CD14-positive monocyte (primary cell): ENCODE data around the gene PXN. TPM values are rescaled to one million over a fixed set of nuclear protein-coding genes. Genes with fewer than 3 reads are reported as not detected.
A peak's percentile ranks its signal among the peaks of the same experiment; 100 is the strongest.
"Not testable (repeated sequence)": the region's sequence is repeated elsewhere in the genome, so short reads cannot be mapped to it uniquely, and the experiment has no call there.

Experiments
- DNase-seq, 3 donors: peaks; one replicate each; pipeline ENCODE4 v3.0.0-alpha.2; 2011 to 2022
- H2AFZ ChIP-seq: 2 replicates; pipeline ENCODE4 v1.6.0; 2012; ENCODE audit warnings: mild to moderate bottlenecking, low read depth, low read length, inconsistent platforms; ENCODE audit not compliant: insufficient read depth, poor library complexity, severe bottlenecking
- H3K27ac ChIP-seq, 2 donors: 1 replicate in 1 of 2; 2 replicates in 1 of 2; pipeline ENCODE4 v1.5.1; 2012 to 2013; ENCODE audit warnings: low read length in 2 of 2, control low read depth in 1 of 2, inconsistent platforms in 1 of 2, low read depth in 1 of 2, mild to moderate bottlenecking in 1 of 2
- H3K27me3 ChIP-seq, 2 donors: one replicate each; pipeline versions ENCODE4 v1.6.0 to v1.6.1; 2011 to 2013; ENCODE audit warnings: low read length in 2 of 2; ENCODE audit not compliant: control insufficient read depth in 2 of 2, insufficient read depth in 2 of 2
- H3K36me3 ChIP-seq, 2 donors: replicated peaks in 1 of 2; 1 replicate in 1 of 2; 2 replicates in 1 of 2; pipeline versions ENCODE4 v1.5.1 to v1.6.1; 2012 to 2013; ENCODE audit warnings: low read length in 2 of 2, control low read depth in 1 of 2, inconsistent platforms in 1 of 2, mild to moderate bottlenecking in 1 of 2; ENCODE audit not compliant: insufficient read depth in 2 of 2, control insufficient read depth in 1 of 2
- H3K4me1 ChIP-seq, 2 donors: 1 replicate in 1 of 2; 2 replicates in 1 of 2; pipeline versions ENCODE4 v1.5.1 to v1.6.1; 2012 to 2013; ENCODE audit warnings: low read length in 2 of 2, control low read depth in 1 of 2, inconsistent platforms in 1 of 2, mild to moderate bottlenecking in 1 of 2, moderate library complexity in 1 of 2; ENCODE audit not compliant: insufficient read depth in 2 of 2, control insufficient read depth in 1 of 2
- H3K4me2 ChIP-seq: replicated peaks from 2 replicates; pipeline ENCODE3; 2012; ENCODE audit warnings: low read length, moderate library complexity, mild to moderate bottlenecking; ENCODE audit not compliant: poor library complexity, severe bottlenecking; ENCODE audit errors: extremely low read depth
- H3K4me3 ChIP-seq, 3 experiments: fragments of 200-600 bp in 1 of 3; sonication (generic) in 1 of 3; replicated peaks in 1 of 3; 1 replicate in 2 of 3; 2 replicates in 1 of 3; pipeline ENCODE4 v1.5.1; 2011 to 2013; ENCODE audit warnings: low read length in 3 of 3, mild to moderate bottlenecking in 3 of 3, control low read depth in 2 of 3, low read depth in 2 of 3, inconsistent platforms in 1 of 3, moderate library complexity in 1 of 3
- H3K79me2 ChIP-seq: 2 replicates; pipeline ENCODE4 v1.6.0; 2012; ENCODE audit warnings: mild to moderate bottlenecking, control low read depth, inconsistent platforms, low read length, moderate library complexity; ENCODE audit not compliant: insufficient read depth
- H3K9ac ChIP-seq: 2 replicates; pipeline ENCODE4 v1.6.0; 2017; ENCODE audit warnings: low read length, mild to moderate bottlenecking; ENCODE audit not compliant: insufficient read depth, poor library complexity, severe bottlenecking
- H3K9me3 ChIP-seq, 2 donors: replicated peaks in 1 of 2; 1 replicate in 1 of 2; 2 replicates in 1 of 2; pipeline versions ENCODE4 v1.5.1 to v1.6.1; 2012 to 2013; ENCODE audit warnings: low read length in 2 of 2, control low read depth in 1 of 2; ENCODE audit not compliant: control insufficient read depth in 1 of 2, insufficient read depth in 1 of 2
- H4K20me1 ChIP-seq: 2 replicates; pipeline ENCODE4 v1.6.0; 2012; ENCODE audit warnings: mild to moderate bottlenecking, low read length, control low read depth, moderate library complexity; ENCODE audit not compliant: insufficient read depth
- H3K27ac Mint-ChIP-seq, 7 donors: one replicate each; pipeline ENCODE4 v1.8.0; 2020; ENCODE audit warnings: mild to moderate bottlenecking in 7 of 7, mixed read lengths in 7 of 7, moderate library complexity in 6 of 7, inconsistent platforms in 2 of 7
- H3K27me3 Mint-ChIP-seq, 3 donors: one replicate each; pipeline ENCODE4 v1.8.0; 2021 to 2022; ENCODE audit warnings: low read depth in 3 of 3, mild to moderate bottlenecking in 3 of 3, mixed read lengths in 3 of 3, moderate library complexity in 3 of 3, inconsistent platforms in 1 of 3
- H3K36me3 Mint-ChIP-seq, 2 donors: one replicate each; pipeline ENCODE4 v1.8.0; 2020; ENCODE audit warnings: mixed read lengths in 2 of 2, inconsistent platforms in 1 of 2, mild to moderate bottlenecking in 1 of 2
- H3K4me1 Mint-ChIP-seq: one replicate; pipeline ENCODE4 v1.8.0; 2020; ENCODE audit warnings: mild to moderate bottlenecking, mixed read lengths
- H3K4me3 Mint-ChIP-seq, 2 donors: one replicate each; pipeline ENCODE4 v1.8.0; 2020; ENCODE audit warnings: mild to moderate bottlenecking in 2 of 2, mixed read lengths in 2 of 2, moderate library complexity in 1 of 2
- H3K9me3 Mint-ChIP-seq, 7 donors: one replicate each; pipeline ENCODE4 v1.8.0; 2020 to 2022; ENCODE audit warnings: mixed read lengths in 7 of 7, mild to moderate bottlenecking in 6 of 7, moderate library complexity in 6 of 7, inconsistent platforms in 2 of 7
- CTCF ChIP-seq: fragments of 200-600 bp; IDR thresholded peaks from one replicate; pipeline ENCODE4 v1.8.0; 2022; ENCODE audit warnings: antibody characterized with exemption, mild to moderate bottlenecking
- WGBS: methylation state at CpG from one replicate; pipeline ENCODE4 v1.1.5; 2013; ENCODE audit warnings: missing lambda C conversion rate; ENCODE audit not compliant: insufficient coverage; 5-methylcytosine and 5-hydroxymethylcytosine counted together
- intact Hi-C, 2 donors: fragments of 100-400 bp; cut with micrococcal nuclease; formaldehyde crosslinking; loops; one replicate each; pipeline versions ENCODE4 v1.15.0 to v1.15.1; 2023
- polyA plus RNA-seq, 3 donors: library from polyadenylated mRNA; depleted of rRNA in 1 of 3; unstranded in 2 of 3; stranded (reverse) in 1 of 3; fragments of 300-500 nt in 2 of 3; fragments of >200 nt in 1 of 3; fragmentation: Illumina TruSeq in 2 of 3; gene quantifications; 1 replicate in 2 of 3; 2 replicates in 1 of 3; pipeline ENCODE4 v1.2.3, GENCODE V29; 2012 to 2021

The PXN gene
- polyA plus RNA-seq, 3 donors: 62.5 to 106 (median 98.4) TPM

- peaks cover 95% of the 10 kb centered on the region for H3K79me2 ChIP-seq
- Mint-ChIP-seq H3K4me3 (peak overlapping the region in 1 of 2 donors; percentile 27), H3K27ac (peak overlapping the region in 3 of 7 donors; percentile 5 to 63 (median 43)), H3K36me3 (peaks cover 51% of the 10 kb centered on the region in 2 donors), H3K4me1 (peaks cover 77% of the 10 kb centered on the region), H3K9me3 (peaks cover 0 to 3% (median 0%) of the 10 kb centered on the region in 7 donors), H3K27me3 (peaks cover 3 to 4% (median 4%) of the 10 kb centered on the region in 3 donors)
- H3K36me3 ChIP-seq: peaks cover 0 to 12% of the 10 kb centered on the region in 2 donors
- TF ChIP-seq CTCF: no peak
- no peaks in the 10 kb centered on the region for H3K9me3 ChIP-seq
- no peaks in the 10 kb centered on the region for H3K27me3 ChIP-seq
- H3K9ac ChIP-seq: no peak overlapping the region
- H4K20me1 ChIP-seq: peaks cover 78% of the 10 kb centered on the region
- peak overlapping the region in 1 of 2 donors; percentile 22 for H3K27ac ChIP-seq
- intact Hi-C loops: no loop called here
- peaks cover 58 to 71% of the 10 kb centered on the region in 2 donors for H3K4me1 ChIP-seq
- no peak overlapping the region for H3K4me2 ChIP-seq
- no peak for DNase-seq
- no peak overlapping the region for H2AFZ ChIP-seq
- 93% methylated on average over 6 of the region's 6 CpGs for WGBS
- no peak overlapping the region for H3K4me3 ChIP-seq
Observed at GRCh38 chr12:120247621-120248030, 17.9 kb downstream of the PXN start.

GRCh38 chr12:120247183-120247582 is 18.3 kb downstream of the PXN start:
- H3K4me3 Mint-ChIP-seq: no peak overlapping the region
- H3K27me3 ChIP-seq: no peaks in the 10 kb centered on the region

GRCh38 chr12:120246705-120247104 is 18.8 kb downstream of the PXN start:
- 20% methylated on average over 1 of the region's 5 CpGs for WGBS
- Mint-ChIP-seq H3K4me1 (peaks cover 77% of the 10 kb centered on the region), H3K36me3 (peaks cover 51 to 61% of the 10 kb centered on the region in 2 donors)
- H3K9me3 ChIP-seq, H3K27ac Mint-ChIP-seq, H3K4me3 ChIP-seq, H3K4me2 ChIP-seq, H3K9ac ChIP-seq, DNase-seq, H2AFZ ChIP-seq, H3K4me3 Mint-ChIP-seq, H3K9me3 Mint-ChIP-seq, H3K27me3 ChIP-seq, H3K27me3 Mint-ChIP-seq, intact Hi-C loops, H3K27ac ChIP-seq: not testable (repeated sequence)
- peaks cover 56 to 71% of the 10 kb centered on the region in 2 donors for H3K4me1 ChIP-seq
- peaks cover 95% of the 10 kb centered on the region for H3K79me2 ChIP-seq
- H3K36me3 ChIP-seq: peaks cover 0 to 21% of the 10 kb centered on the region in 2 donors
- H4K20me1 ChIP-seq: peaks cover 87% of the 10 kb centered on the region

More at GRCh38 chr12:120247183-120247582, 18.3 kb downstream of the PXN start:
- 100% methylated on average over 1 of the region's 3 CpGs for WGBS
- Histone ChIP-seq H3K9ac (no peak overlapping the region), H3K4me1 (peaks cover 58 to 71% of the 10 kb centered on the region in 2 donors), H3K4me3 (no peak overlapping the region), H3K9me3 (no peaks in the 10 kb centered on the region), H3K27ac (no peak overlapping the region), H4K20me1 (peaks cover 82% of the 10 kb centered on the region), H3K36me3 (peaks cover 0 to 16% of the 10 kb centered on the region in 2 donors), H2AFZ (no peak overlapping the region), H3K79me2 (peaks cover 95% of the 10 kb centered on the region), H3K4me2 (no peak overlapping the region)
- H3K4me1 Mint-ChIP-seq: peaks cover 77% of the 10 kb centered on the region
- TF ChIP-seq CTCF: no peak
- no peak for DNase-seq
- intact Hi-C loops: no loop called here
- H3K9me3 Mint-ChIP-seq: peaks cover 0 to 3% (median 0%) of the 10 kb centered on the region in 7 donors
- peaks cover 3 to 4% (median 4%) of the 10 kb centered on the region in 3 donors for H3K27me3 Mint-ChIP-seq
- H3K36me3 Mint-ChIP-seq: peaks cover 52 to 56% of the 10 kb centered on the region in 2 donors
- H3K27ac Mint-ChIP-seq: peak overlapping the region in 1 of 7 donors; percentile 63
